GM21526 (cell line): Measurements from ENCODE around the gene ADH4.
"Not testable (repeated sequence)": the region's sequence is repeated elsewhere in the genome, so short reads cannot be mapped to it uniquely, and the experiment has no call there.

Experiments used
- ATAC-seq: cut with Tn5 transposase; IDR thresholded peaks from one replicate; pipeline ENCODE4 v1.9.1; 2021; ENCODE audit warnings: moderate library complexity; ENCODE audit not compliant: unreplicated experiment, low FRiP score

Gene ADH4

DNA sequence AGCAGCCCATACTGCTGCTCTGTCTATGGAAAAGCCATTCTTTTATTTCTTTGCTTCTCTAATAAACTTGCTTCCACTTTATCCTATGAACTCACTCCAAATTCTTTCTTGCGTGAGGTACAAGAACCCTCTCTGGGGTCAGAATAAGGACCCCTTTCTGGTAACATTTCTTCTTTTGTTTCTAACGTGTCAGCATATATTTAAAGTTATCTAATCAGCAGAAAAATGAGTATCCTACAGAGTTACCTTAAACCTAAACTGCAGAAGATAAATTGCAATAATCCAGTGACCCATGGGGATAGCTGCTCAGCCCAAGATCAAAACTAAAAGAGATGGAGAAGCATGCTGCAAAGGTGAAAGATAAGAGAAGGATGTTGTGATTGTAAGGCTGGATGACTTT, 59.5 kb downstream of the ADH4 start:
- ATAC-seq: no peak

- ATAC-seq: no peak
Measured at GRCh38 chr4:99082192-99082591, 61.9 kb downstream of the ADH4 start.

DNA sequence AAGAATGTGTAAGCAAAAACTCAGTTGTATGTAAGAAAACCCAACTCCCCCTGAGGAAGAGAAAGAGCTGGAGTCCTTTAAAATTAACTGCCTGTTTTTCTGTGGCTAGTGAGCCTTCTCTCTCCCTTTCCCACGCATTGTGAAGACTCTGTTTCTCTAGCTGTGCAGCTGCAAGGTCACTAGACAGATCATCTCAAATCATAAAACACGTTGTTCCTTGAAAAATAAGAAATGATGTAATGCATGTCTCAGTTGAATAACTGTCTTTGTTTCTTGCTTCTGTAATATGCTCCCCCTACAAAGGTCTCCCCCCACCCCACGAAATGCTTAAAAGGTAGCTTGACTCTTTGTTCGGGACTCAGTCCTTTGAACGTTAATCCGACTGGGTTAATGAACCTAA, 63.2 kb downstream of the ADH4 start:
- not testable (repeated sequence) for ATAC-seq

DNA sequence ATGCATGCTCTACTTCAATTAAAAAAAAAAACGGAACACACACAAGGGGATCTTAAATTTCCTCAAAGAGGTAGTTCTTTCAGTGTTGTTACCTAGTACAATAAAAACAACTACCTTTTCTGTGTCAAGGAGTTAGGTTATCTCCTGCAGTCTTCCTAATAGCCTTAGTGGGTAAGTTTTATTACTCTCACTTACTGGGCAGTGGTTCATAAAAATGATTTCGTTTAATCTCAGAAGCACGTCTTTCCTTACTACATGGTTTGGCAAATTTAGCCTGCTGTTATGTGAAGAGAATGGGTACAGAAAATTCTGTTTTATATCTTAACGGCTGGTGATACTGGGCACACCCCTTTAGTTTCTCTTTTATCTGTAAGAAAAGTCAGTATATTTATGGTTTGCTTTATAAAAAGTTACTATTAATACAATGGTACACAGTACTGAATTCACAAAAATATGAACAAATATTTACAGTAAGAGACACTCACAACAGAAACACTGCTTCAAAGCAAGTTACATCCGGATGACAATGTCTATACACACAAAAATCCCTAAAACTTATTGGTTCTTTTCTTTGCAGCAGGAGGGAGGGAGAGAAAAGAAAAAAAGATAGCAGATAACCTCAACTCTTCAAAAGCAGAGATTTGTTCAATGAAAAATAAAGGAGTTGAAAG, 64.3 kb downstream of the ADH4 start:
- ATAC-seq: no peak

- ATAC-seq: no peak
Measured at GRCh38 chr4:99078931-99079624, 65.0 kb downstream of the ADH4 start.

- no peak for ATAC-seq
Measured at GRCh38 chr4:99078336-99078735, 65.8 kb downstream of the ADH4 start.

DNA sequence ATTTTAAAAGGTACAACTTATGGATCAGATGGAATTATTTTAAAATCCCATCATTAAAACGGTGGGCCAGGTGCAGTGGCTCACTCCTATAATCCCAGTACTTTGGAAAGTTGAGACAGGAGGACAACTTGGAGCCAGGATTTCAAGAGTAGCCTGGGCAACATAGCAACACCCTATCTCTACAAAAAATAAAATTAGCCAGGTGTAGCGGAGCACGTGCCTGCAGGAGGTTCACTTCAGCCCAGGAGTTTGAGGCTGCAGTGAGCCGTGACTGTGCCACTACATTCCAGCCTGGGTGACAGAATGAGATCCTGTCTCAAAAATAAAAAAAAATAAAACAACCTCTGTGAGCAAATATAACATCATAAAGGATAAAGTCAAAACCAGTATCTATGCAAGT, 66.9 kb downstream of the ADH4 start:
- ATAC-seq: no peak

GRCh38 chr4:99076292-99076976, 67.7 kb downstream of the ADH4 start:
- ATAC-seq: no peak

- no peak for ATAC-seq
Measured at GRCh38 chr4:99074816-99075215, 69.3 kb downstream of the ADH4 start.
